HK-2 (cell line): ENCODE data around the gene ACTL7B.
"Not testable (repeated sequence)": the region's sequence is repeated elsewhere in the genome, so short reads cannot be mapped to it uniquely, and the experiment has no call there.

Source experiments
- DNase-seq: peaks from one replicate; pipeline ENCODE4 v3.0.0-alpha.2; 2018; ENCODE audit not compliant: unreplicated experiment

The ACTL7B gene, protein sequence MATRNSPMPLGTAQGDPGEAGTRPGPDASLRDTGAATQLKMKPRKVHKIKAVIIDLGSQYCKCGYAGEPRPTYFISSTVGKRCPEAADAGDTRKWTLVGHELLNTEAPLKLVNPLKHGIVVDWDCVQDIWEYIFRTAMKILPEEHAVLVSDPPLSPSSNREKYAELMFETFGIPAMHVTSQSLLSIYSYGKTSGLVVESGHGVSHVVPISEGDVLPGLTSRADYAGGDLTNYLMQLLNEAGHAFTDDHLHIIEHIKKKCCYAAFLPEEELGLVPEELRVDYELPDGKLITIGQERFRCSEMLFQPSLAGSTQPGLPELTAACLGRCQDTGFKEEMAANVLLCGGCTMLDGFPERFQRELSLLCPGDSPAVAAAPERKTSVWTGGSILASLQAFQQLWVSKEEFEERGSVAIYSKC

DNA sequence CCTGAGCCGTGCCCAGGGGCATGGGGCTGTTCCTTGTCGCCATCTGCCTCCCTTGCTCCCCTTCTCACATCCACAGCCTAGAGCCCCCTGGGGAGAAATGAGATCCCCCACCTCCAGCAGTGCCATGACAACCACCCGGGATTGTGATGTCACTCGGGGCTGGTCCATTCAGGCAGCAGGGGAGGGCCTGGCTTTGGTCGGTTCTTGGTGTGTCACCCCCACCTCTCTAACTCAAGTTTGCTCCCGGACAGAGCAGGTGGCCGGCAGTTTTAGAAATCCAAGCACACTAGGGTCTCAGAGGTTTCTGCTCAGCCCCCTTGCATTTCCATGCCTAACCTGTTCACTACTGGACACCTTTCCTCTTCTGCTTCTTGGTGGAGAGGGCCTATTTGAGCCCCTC is at the start of gene ACTL7B:
Gene ACTL7B (minus strand): TSS at position 99 of the 400 bp plus-strand sequence. CDS start 56 bp downstream, at position 43.
- no peak for DNase-seq

DNA sequence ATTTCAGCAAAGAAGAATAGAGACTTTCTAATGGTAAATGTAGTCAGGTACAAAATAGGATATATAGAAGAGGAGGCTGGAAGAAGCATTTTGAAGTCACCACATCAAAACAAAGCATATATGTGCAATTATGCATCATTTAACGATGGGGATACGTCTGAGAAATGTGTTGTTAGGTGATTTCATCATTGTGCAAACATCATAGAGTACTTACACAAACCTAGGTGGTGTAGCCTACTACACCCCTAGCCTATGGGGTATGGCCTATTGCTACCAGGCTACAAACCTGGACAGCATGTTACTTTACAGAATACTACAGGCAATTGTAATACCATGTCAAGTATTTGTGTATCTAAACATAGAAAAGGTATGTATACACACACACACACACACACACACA is 49.7 kb upstream of the ACTL7B start:
- no peak for DNase-seq

DNA sequence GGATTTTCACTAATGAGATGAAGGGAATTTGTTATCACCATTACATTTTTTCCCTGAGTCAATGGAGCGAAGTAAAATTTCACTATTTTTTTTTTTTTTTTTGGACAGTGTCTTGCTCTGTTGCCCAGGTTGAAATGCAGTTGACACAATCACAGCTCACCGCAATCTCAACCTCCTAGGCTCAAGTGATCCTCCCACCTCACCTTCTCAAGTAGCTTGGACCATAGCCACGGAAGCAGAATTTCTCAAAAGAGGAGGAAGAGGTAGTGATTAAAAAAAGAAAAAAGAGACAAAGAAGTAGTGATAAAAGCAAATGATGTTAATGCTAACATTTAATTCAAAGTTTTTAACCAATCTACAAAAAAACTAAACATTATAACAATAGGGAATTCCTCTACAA is 48.4 kb upstream of the ACTL7B start:
- DNase-seq, result no peak

DNA sequence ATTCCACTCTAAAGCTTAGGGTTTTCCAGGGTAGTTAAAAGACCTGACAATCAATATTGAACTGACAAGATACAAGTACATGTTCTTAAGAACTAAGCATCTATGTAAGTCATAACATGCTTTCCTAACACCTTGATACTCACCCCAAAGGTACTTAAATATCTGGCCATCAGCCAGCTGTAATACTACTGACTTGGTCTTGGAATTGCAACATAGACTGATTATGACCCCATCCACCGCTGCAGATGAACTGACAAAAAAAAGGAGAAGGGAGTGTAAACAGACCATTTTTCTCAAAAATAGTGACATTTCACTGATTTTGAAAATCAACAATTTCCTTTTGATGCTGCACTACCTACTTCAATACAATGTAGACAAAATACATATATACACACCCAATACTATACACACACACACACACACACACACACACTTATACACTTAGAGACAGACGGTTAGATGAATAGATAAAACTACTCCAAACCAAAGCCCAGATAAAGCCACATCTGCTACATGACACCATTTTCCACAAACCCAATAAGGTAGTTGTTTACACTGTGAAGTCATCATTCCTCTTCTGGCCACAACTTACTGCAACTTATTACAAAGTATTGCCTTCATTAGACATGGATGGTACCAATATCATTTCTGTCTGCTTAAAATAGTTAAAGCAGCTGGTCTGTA is 47.8 kb upstream of the ACTL7B start:
- DNase-seq, result no peak

DNA sequence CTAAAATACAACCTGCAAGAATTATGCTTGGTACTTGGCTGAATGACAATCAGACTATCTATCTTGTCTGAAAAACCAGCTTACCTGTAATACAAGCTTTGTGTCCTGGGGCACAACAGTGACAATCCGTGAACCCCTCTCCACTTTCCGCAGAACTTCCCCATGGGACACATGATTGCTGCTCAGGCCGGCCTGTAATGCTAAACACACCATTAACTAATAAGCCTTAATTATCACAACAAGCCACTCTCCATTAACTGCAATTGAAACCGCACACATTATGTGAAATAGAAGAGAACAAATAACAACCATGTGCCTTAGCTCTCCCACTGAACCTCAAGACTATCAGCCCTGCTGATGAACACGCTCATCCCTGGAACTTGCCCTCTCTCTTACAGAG is 44.4 kb upstream of the ACTL7B start:
- DNase-seq, result no peak

DNA sequence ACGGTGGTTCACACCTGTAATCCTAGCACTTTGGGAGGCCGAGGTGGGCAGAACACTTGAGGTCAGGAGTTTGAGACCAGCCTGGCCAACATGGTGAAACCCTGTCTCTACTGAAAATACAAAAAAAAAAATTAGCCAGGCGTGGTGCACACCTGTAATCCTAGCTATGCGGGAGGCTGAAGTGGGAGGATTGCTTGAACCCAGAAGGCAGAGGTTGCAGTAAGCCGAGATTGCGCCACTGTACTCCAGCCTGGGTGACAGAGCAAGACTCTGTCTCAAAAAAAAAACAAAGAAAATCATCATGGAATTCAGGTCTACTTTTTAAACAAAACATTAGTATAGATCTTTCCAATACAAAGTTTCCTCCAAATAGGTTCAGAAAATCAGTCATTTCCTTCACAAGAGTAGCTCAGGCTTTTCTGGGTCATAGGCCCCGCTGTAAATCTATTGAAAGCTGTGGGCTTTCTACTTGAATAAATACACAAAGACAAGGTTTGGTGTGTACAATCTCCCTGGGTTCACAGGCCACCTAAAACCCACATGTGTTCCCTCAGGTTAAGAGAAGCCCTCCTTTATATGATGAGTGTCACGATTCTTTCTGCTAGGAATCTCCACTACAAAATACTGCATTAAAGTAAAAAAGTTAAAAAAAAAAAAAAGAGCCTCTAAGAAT is 43.4 kb upstream of the ACTL7B start:
- DNase-seq, result not testable (repeated sequence)

DNA sequence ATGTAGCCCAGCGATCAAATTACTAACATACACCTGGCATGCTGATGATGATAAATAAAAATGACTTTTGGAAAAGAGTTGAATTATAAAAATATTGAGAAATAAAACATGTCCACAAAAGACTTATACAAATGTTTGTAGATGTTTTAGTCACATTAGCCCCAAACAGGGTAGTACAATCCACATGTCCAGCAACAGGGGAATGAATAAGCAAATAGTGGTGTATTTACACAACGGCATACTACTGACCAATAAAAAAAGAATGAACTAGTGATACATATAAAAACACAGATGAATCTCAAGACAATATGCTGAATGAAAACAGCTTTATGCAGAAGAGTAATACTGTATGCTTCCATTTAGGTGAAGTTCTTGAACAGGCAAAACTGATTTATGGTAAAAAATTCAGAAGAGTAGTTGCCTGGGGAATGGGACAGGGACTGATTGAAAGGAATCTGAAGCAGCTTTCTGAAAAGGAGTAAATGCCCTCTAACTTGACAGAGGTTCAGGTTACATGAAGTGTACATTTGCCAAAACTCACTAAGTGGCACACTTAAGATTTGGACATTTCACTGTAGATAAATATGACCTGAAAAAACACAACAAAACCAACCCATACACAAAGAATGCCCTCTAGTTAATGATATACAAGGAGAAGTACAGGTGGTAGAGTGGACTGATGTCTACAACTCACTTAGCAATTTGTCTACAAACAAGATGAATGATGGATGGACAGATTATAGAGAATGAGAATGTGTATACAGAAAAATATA is 41.7 kb upstream of the ACTL7B start:
- DNase-seq, result no peak

DNA sequence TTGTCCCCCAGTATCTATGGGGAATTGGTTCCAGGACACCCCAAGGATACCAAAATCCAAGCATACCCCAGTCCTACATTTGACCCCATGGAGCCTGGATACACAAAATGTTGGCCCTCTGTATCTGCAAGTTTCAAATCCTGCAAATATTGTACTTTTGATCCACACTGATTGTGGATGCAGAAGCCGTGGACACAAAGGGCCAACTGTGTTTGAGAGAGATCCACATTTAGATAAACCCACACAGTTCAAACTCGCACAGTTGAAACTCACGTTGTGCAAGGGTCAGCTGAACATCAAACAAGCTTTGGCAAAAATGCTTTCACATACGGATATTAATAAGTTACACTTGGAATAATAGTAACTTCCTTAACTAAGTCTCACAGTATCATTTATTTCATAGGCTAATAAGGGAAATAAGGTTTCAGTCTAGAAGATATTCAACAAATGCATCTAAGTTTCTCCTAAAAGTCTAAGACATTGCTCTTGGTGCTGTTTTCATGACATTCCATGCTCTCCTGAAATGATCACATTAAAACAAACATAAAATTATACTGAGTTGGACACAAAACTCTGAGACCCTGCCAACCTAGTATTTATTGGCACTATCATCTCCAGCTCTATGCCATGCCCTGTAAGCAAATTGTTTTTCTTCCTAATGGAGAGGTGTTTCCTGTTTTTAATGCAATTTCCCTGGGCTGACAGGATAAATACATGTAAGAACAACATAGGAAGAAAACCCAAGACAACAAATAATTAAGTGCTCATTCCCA is 38.6 kb upstream of the ACTL7B start:
- DNase-seq, result no peak

DNA sequence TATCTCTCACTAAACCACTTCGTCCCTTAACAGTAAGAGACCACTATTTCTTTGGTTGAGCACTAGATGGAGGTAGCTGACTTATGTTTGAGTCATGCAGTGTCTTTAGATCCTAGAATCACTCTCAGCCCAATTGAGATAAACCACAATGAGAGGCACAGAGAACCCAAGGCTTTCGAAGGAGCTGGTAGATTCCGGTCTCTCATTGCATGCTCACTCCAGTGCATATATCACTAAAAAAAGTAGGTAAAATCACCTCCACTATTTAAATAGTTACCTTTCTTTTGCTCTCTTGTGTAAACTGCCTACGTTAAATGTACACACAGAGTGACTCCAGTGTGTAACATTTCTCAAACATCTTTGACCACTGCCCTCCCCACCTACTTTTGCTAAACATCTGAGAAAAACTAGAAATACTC is 33.9 kb upstream of the ACTL7B start:
- DNase-seq, result no peak

DNA sequence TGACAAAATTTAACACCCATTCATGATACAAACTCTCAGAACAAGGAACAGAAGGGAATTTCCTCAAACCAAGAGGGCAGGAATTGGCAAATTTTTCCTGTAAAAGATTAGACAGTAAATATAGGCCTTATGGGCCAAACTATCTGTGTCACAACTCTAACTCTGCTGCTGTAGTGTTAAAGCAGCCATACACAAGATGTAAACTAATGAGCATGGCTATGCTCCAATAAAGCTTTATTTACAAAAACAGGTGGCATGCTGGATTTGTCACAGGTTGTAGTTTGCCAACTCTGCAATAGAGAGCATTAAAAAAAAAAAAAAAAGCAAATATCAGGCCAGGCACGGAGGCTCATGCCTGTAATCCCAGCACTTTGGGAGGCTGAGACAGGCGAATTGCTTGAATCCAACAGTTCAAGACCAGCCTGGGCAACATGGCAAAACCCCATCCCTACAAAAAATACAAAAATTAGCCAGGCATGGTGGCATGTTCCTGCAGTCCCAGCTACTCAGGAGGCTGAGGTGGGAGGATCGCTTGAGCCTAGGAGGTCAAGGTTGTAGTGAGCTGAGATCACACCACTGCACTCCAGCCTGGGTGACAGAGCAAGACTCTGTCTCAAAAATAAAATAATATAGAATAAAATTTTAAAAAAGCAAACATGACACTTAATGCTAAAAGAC is 30.9 kb upstream of the ACTL7B start:
- DNase-seq, result not testable (repeated sequence)

DNA sequence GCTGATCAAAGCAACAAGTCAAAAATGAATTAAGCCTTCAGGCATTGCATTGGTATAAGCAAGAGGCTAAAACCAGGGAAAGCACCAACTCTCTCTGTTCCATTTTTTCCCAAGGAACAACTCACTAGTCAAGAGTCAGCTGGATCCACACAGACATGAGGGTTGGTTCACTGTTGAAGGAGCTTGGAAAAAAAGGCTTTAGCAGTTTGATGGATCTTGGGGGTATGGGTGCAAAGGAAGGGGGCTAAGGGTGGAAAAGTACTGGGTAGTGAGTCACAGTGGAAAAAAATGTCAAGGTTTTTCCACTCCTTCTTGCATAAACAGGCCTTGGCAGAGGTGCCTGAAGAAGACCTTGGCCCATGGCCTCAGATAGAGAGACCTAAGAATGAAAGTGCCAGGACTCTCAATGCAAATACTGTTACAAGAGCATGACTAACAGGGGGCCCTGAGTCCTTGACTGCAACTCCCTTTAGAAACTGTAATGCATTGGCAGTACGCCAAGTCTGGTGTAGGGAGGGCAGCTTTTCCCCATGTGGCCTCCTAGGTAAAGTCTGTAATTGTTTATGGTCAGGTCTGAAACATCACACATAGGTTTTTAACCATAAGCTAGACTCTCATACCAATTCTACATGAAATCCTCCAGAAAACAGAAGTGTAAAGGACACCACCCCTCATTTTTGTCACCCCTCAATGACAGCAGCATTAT is 30.0 kb upstream of the ACTL7B start:
- peak; percentile 55 for DNase-seq

DNA sequence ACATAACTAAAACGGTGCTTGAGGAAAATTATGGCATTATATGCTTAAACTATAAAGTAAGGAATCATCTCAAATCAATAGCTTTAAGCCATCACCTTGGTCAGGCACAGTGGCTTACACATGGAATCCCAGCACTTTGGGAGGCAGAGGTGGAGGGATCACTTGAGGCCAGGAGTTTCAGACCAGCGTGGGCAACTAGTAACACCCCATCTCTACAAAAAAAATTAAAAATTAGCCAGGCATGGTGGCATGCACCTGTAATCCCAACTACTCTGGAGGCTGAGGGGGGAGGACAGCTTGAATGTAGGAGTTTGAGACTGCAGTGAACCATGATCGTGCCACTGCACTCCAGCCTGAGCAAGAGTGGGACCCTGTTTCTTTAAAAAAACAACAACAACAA is 28.9 kb upstream of the ACTL7B start:
- no peak for DNase-seq

DNA sequence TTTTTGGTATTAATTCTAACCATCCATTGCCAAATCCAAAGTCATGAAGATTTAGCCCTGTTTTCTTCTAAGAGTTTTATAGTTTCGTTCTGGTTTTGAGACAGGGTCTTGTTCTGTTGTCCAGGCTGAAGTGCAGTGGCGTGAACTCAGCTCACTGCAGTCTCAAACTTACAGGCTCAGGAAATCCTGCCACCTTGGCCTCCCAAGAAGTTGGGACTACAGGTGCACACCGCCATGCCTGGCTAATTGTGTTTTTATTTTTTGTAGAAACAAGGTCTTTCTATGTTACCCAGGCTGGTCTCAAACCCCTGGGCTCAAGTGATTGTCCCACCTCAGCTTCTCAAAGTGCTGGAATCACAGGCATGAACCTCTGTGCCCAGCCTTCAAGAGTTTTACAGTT is 27.3 kb upstream of the ACTL7B start:
- DNase-seq, result no peak

DNA sequence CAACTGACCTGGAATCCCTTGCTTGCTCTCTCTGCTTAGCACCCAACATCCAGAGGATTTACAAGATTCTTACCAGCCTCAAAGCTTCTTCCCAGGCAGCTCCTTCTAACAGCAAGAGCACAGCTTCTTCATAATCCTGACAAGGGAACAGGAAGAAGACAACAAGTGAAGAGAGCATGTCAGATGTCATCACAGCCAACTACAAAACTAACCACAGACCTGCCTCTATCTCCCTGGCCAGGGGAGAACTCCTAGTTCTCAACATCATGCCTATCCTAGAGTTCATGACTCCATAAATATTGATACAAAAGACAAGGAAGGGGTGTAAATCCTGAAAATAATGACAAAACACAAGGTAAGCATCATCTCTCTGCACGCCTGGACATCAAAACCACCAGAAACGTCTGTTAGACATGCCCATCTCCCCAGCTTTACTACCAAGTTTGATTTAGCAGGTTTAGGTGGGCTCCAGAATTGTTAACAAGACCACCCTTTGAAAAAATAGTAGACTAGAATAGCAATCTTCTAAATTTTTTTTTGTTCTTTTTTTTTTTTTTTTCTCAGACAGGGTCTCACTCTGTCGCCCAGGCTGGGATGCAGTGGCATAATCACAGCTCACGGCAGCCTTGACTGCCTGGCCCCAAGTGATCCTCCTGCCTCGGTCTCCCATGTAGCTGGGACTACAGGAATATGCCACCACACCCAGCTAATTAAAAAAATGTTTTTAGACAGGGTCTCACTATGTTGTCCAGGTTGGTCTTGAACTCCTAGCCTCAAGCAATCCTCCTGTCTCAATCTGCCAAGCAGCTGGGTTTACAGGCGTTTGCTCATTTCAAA is 26.5 kb upstream of the ACTL7B start:
- no peak for DNase-seq

DNA sequence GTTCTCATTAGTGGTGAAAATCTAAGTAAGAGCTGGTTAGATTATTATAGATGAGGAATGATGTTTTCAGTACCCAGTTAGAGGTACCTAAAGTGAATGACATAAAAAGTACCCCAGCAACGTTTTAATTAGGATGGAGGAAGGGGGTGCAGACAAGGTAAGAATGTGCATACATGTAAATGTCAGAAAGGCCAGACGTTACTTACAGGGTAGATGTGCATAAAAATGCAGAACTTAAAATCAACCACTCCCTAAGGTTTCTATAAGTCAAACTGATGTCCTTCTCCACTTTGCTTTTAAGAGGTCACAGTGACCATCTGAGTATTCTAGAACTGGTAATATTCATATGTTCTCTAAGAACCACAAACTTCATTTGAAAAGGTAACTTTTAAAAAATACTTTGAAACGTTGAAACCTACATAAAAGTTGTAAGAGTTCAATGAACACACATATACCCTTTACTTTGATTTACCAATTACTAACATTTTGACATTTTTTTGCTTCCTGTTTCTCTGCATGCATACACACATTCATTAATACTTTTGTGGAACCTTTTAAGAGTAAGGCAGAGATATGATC is 25.0 kb upstream of the ACTL7B start:
- DNase-seq, result no peak

DNA sequence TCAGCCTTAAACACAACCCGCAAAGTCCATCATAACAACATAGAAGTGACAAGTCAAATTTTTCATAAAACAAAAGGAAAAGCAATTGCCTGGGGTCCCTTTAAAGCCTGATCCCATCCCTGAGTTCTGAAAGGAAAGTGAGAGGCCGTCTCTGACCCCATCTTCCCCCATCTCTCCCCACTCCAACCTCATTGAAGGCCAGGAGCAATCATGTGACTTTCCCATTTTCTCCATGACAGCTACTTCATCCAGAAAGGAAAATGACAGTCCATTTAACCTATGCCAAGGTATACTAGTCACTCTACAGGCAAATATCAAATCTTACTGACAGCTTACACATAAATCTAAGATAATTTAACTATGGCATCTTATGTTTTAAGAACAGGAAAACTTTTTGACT is 21.7 kb upstream of the ACTL7B start:
- DNase-seq, result no peak

DNA sequence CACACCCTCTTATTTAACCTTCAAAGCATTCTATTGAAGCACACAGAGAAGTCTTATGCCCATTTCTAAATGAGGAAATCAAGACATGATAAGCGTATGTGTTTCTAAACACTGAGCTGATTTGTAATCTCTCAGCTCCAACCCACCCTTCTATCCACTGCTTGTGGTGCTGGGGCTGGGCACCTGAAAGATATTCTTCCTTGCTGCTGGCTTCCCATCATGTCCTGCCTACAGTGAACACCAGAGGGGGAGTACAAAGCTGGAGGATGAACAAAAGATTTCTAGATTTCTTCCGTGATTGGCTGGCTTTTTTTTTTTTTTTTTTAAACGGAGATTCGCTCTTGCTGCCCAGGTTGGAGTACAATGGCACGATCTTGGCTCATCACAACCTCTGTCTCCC is 20.6 kb upstream of the ACTL7B start:
- no peak for DNase-seq

DNA sequence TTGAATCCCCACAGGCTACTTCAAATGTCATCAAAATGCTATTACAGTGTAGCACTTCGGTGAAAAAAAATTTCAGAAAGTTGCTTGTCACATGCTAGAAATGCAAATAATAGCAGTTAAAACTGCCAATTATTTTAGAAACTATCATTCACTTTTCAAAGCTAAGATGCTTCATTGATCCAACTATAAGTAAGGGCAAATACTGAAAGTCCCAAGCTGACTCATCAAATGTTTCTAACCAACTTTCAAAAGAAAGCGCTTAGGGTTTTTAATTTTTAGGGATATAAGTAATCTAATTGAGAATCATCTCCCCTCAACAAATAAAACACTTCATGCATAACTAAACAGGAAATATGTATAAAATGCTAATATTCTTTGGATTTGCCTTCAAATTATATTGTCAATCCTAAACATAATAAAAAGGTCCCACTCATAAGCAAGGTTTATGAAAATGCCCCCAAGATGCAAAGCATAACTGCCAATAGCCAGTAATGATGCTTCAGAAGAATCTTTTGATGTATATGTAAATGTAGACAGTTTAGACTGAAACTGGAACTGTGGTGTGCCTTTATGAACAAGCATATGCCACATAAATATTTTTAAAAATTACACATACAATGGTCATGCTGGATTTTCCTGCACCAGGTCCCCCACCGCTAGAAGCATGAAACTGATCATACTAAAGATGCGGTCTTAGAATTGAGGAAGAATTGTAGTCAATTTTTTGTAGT is 18.4 kb upstream of the ACTL7B start:
- no peak for DNase-seq
